ENCODE measurements around the gene HCAR2.

HCAR2 gene

DNA sequence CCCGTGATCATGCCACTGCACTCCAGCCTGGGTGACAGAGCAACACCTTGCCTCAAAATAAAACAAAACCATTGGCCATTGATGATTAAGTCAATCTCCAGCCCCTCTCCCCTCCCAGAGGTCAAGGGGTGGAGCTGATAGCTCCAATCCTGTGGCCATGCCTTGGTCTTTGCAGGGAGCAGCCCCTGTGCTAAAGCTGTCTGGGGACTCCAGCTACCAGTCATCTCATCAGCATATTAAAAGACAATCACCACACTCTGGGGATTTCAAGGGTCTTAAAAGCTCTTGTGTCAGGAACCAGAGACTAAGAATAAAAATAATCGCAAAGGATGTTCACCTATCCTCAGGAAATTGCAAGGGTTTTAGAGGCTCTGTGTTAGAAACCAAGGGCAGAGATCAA, 30.6 kb downstream of the HCAR2 start:
- no peak for DNase-seq (ENCODE audit: low spot score)
- TF ChIP-seq, protein P1, sequence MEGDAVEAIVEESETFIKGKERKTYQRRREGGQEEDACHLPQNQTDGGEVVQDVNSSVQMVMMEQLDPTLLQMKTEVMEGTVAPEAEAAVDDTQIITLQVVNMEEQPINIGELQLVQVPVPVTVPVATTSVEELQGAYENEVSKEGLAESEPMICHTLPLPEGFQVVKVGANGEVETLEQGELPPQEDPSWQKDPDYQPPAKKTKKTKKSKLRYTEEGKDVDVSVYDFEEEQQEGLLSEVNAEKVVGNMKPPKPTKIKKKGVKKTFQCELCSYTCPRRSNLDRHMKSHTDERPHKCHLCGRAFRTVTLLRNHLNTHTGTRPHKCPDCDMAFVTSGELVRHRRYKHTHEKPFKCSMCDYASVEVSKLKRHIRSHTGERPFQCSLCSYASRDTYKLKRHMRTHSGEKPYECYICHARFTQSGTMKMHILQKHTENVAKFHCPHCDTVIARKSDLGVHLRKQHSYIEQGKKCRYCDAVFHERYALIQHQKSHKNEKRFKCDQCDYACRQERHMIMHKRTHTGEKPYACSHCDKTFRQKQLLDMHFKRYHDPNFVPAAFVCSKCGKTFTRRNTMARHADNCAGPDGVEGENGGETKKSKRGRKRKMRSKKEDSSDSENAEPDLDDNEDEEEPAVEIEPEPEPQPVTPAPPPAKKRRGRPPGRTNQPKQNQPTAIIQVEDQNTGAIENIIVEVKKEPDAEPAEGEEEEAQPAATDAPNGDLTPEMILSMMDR (IDR thresholded peaks at IDR 0.05; ENCODE audit: extremely low read depth, missing control alignments) = no peak

DNA sequence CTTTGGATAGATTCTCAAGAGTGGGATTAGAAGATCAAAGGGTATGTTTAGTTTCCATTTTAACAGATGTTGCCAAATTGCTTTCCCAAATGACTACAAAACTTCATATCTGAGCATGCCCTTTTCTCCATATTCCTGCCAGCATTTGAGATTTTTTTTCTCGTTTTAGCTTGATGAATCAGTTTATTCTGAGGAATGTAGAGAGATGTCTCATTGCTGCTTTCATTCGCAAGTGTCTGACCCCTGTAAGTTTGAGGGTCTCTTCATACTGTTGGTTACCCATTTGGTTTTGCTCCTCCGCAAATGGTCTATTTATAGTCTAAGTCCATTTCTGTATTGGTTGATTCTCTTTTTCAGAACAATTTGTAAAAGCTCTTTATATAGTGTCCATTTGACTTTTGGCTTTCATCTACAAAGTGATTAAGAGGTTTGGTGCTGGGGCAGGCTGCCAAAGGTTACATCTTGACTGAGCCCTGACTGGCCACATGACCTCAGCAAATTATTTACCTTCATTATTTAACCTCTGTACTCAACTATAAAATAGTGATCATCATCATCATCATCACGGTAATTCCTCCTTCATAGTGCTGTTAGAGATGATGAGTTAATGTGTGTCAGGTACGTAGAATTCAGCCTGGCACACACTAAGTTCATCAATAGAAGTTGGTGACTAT, 33.6 kb downstream of the HCAR2 start:
- no peak for DNase-seq (ENCODE audit: low spot score)
- TF ChIP-seq, protein P1 (IDR thresholded peaks at IDR 0.05; ENCODE audit: extremely low read depth, missing control alignments) = no peak

- no peak for DNase-seq (ENCODE audit: low spot score)
- TF ChIP-seq, protein P1 (IDR thresholded peaks at IDR 0.05; ENCODE audit: extremely low read depth, missing control alignments) = no peak
Measured at GRCh38 chr12:122668268-122668667, 34.9 kb downstream of the HCAR2 start.

GRCh38 chr12:122665759-122666158, 37.4 kb downstream of the HCAR2 start:
- no peak for DNase-seq (ENCODE audit: low spot score)
- TF ChIP-seq, protein P1 (IDR thresholded peaks at IDR 0.05; ENCODE audit: extremely low read depth, missing control alignments) = no peak

GRCh38 chr12:122665349-122665748, 37.8 kb downstream of the HCAR2 start:
- DNase-seq (ENCODE audit: low spot score) = no peak
- TF ChIP-seq, protein P1 (IDR thresholded peaks at IDR 0.05; ENCODE audit: extremely low read depth, missing control alignments) = no peak

DNA sequence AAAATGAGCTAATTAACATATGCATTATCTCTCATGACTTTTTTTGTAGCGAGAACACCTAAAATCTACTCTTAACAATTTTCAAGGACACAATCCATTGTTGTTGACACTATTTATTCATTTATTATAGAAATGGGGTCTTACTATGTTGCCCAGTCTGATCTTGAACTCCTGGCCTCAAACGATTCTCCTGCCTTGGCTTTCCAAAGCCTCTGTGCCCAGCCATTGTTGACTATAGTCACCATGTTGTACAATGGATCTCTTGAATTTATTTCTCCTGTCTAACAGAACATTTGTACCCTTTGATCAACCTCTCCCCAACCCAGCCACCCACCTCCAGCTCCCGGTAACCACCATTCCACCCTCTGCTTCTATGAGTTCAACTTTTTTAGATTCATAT, 41.2 kb downstream of the HCAR2 start:
- no peak for DNase-seq (ENCODE audit: low spot score)

GRCh38 chr12:122661246-122661645, 41.9 kb downstream of the HCAR2 start:
- no peak for DNase-seq (ENCODE audit: low spot score)
- TF ChIP-seq, protein P1 (IDR thresholded peaks at IDR 0.05; ENCODE audit: extremely low read depth, missing control alignments) = no peak

More for the DNA sequence above, 41.2 kb downstream of the HCAR2 start:
- TF ChIP-seq, protein P1 (IDR thresholded peaks at IDR 0.05; ENCODE audit: extremely low read depth, missing control alignments) = no peak

Measured in GM20000 (cell line).